Measurements from ENCODE around the gene DOCK10. TPM values are rescaled to one million over a fixed set of nuclear protein-coding genes. Genes with fewer than 3 reads are reported as not detected.

DOCK10 gene
- total RNA-seq, 2 experiments from 2014 or later, result 40.8 to 68.2 TPM

GRCh38 chr2:225020168-225020849, 22.0 kb downstream of the DOCK10 start:
- H3K27ac ChIP-seq (ENCODE audit: low read depth, low read length, poor library complexity, severe bottlenecking), result no peak overlapping the region
- H3K36me3 ChIP-seq (ENCODE audit: insufficient read depth, low read length), result no peaks in the 10 kb centered on the region
- no peaks in the 10 kb centered on the region for H4K20me1 ChIP-seq (ENCODE audit: insufficient read depth, low read length)
- no peak overlapping the region for H3K4me3 ChIP-seq (ENCODE audit: low read depth, low read length, poor library complexity, severe bottlenecking)
- H2AFZ ChIP-seq (ENCODE audit: low read length), result no peak overlapping the region
- ChIA-PET CTCF (ENCODE audit: unreplicated experiment) (no interaction called here), POLR2A (interaction anchor here (0.7 to 1.6 kb wide), 3 partner anchors 117 to 1644 kb away, joined by 3 read pairs; no protein-coding TSS in a partner anchor)
- intact Hi-C loops (cut with micrococcal nuclease; ENCODE audit: unreplicated experiment), result no loop called here
- H3K79me2 ChIP-seq (ENCODE audit: insufficient read depth, low read depth, low read length), result no peaks in the 10 kb centered on the region
- H3K9me3 ChIP-seq (ENCODE audit: low read length), result no peaks in the 10 kb centered on the region
- no peaks in the 10 kb centered on the region for H3K4me1 ChIP-seq (ENCODE audit: insufficient read depth, low read length, poor library complexity, severe bottlenecking)
- DNase-seq (ENCODE audit: low spot score), result no peak
- no TSS peak for BruUV-seq (replicated peaks)
- H3K9me2 ChIP-seq (ENCODE audit: insufficient read depth, low read length), result no peaks in the 10 kb centered on the region
- no peak overlapping the region for H3K4me2 ChIP-seq (ENCODE audit: low read length)
- no peak for TF ChIP-seq CTCF (conservative IDR thresholded peaks at IDR 0.05; ENCODE audit: low read length)
- TF ChIP-seq EZH2phosphoT487 (IDR thresholded peaks at IDR 0.05; ENCODE audit: borderline replicate concordance, low read depth, low read length), result no peak

GRCh38 chr2:225019105-225019504, 23.2 kb downstream of the DOCK10 start:
- Histone ChIP-seq H3K9me3 (ENCODE audit: low read length) (no peaks in the 10 kb centered on the region), H3K36me3 (ENCODE audit: insufficient read depth, low read length) (no peaks in the 10 kb centered on the region), H3K79me2 (ENCODE audit: insufficient read depth, low read depth, low read length) (no peaks in the 10 kb centered on the region), H4K20me1 (ENCODE audit: insufficient read depth, low read length) (no peaks in the 10 kb centered on the region), H2AFZ (ENCODE audit: low read length) (no peak overlapping the region), H3K4me3 (ENCODE audit: low read depth, low read length, poor library complexity, severe bottlenecking) (no peak overlapping the region), H3K27ac (ENCODE audit: low read depth, low read length, poor library complexity, severe bottlenecking) (no peak overlapping the region), H3K9me2 (ENCODE audit: insufficient read depth, low read length) (no peaks in the 10 kb centered on the region), H3K4me2 (ENCODE audit: low read length) (no peak overlapping the region), H3K4me1 (ENCODE audit: insufficient read depth, low read length, poor library complexity, severe bottlenecking) (no peaks in the 10 kb centered on the region)
- no TSS peak for BruUV-seq (replicated peaks)
- ChIA-PET POLR2A (no interaction called here), CTCF (ENCODE audit: unreplicated experiment) (no interaction called here)
- no peak for TF ChIP-seq EZH2phosphoT487 (IDR thresholded peaks at IDR 0.05; ENCODE audit: borderline replicate concordance, low read depth, low read length)
- TF ChIP-seq CTCF (conservative IDR thresholded peaks at IDR 0.05; ENCODE audit: low read length), result no peak
- no peak for DNase-seq (ENCODE audit: low spot score)
- intact Hi-C loops (cut with micrococcal nuclease; ENCODE audit: unreplicated experiment), result no loop called here

- Histone ChIP-seq H4K20me1 (ENCODE audit: insufficient read depth, low read length) (no peaks in the 10 kb centered on the region), H3K27ac (ENCODE audit: low read depth, low read length, poor library complexity, severe bottlenecking) (no peak overlapping the region), H3K79me2 (ENCODE audit: insufficient read depth, low read depth, low read length) (no peaks in the 10 kb centered on the region), H3K9me3 (ENCODE audit: low read length) (no peaks in the 10 kb centered on the region), H3K4me1 (ENCODE audit: insufficient read depth, low read length, poor library complexity, severe bottlenecking) (no peaks in the 10 kb centered on the region), H3K4me3 (ENCODE audit: low read depth, low read length, poor library complexity, severe bottlenecking) (no peak overlapping the region), H3K36me3 (ENCODE audit: insufficient read depth, low read length) (no peaks in the 10 kb centered on the region), H3K9me2 (ENCODE audit: insufficient read depth, low read length) (no peaks in the 10 kb centered on the region), H2AFZ (ENCODE audit: low read length) (no peak overlapping the region), H3K4me2 (ENCODE audit: low read length) (no peak overlapping the region)
- ChIA-PET POLR2A (interaction anchor here (0.5 to 1.0 kb wide), 3 partner anchors 25 to 95 kb away, joined by 3 to 7 read pairs (median 3); no protein-coding TSS in a partner anchor), CTCF (ENCODE audit: unreplicated experiment) (interaction anchor here (0.9 kb wide), 1 partner anchor 9 kb away, joined by 4 read pairs; no protein-coding TSS in a partner anchor)
- TF ChIP-seq EZH2phosphoT487 (IDR thresholded peaks at IDR 0.05; ENCODE audit: borderline replicate concordance, low read depth, low read length) (no peak), CTCF (conservative IDR thresholded peaks at IDR 0.05; ENCODE audit: low read length) (no peak)
- intact Hi-C loops (cut with micrococcal nuclease; ENCODE audit: unreplicated experiment), result no loop called here
- no TSS peak for BruUV-seq (replicated peaks)
- DNase-seq (ENCODE audit: low spot score), result no peak
Measured at GRCh38 chr2:225017713-225018112, 24.6 kb downstream of the DOCK10 start.
